ENCODE results near the gene UCHL1. TPM values are rescaled to one million over a fixed set of nuclear protein-coding genes. Genes with fewer than 3 reads are reported as not detected.
"Not testable (repeated sequence)": the region's sequence is repeated elsewhere in the genome, so short reads cannot be mapped to it uniquely, and the experiment has no call there.

Gene UCHL1
- total RNA-seq, 1 experiment from 2014 or later: not detected

DNA sequence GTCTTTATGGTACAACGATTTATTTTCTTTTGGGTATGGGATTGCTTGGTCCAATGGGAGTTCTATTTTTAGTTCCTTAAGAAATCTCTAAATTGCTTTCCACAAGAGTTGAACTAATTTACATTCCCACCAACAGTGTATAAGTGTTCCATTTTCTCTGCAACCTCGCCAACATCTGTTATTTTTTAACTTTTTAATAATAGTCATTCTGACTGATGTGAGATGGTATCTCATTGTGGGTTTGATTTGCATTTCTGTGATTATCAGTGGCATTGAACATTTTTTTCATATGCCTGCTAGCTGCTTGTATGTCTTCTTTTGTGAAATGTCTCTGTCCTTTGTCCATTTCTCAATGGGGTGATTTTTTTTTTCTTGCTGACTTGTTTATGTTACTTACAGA is 42.8 kb downstream of the UCHL1 start:
- Histone ChIP-seq H3K4me3 (ENCODE audit: low read length) (no peak overlapping the region), H2AFZ (ENCODE audit: low read length) (no peak overlapping the region), H3K27me3 (ENCODE audit: low read length) (no peaks in the 10 kb centered on the region), H3K79me2 (ENCODE audit: low read length) (no peaks in the 10 kb centered on the region), H3K9ac (ENCODE audit: low read length) (no peak overlapping the region), H3K27ac (ENCODE audit: low read length) (no peak overlapping the region), H3K4me1 (ENCODE audit: low read length) (no peaks in the 10 kb centered on the region), H3K9me3 (ENCODE audit: low read length) (no peaks in the 10 kb centered on the region; the same call in 1 of the 2 replicates), H3K9me2 (replicated peaks; ENCODE audit: insufficient read depth, low read length) (no peaks in the 10 kb centered on the region), H3K4me2 (ENCODE audit: low read depth, low read length, poor library complexity, severe bottlenecking) (no peak overlapping the region), H3K36me3 (ENCODE audit: insufficient read depth, low read length) (no peaks in the 10 kb centered on the region), H4K20me1 (ENCODE audit: insufficient read depth, low read depth, low read length) (no peaks in the 10 kb centered on the region)
- DNase-seq: no peak

DNA sequence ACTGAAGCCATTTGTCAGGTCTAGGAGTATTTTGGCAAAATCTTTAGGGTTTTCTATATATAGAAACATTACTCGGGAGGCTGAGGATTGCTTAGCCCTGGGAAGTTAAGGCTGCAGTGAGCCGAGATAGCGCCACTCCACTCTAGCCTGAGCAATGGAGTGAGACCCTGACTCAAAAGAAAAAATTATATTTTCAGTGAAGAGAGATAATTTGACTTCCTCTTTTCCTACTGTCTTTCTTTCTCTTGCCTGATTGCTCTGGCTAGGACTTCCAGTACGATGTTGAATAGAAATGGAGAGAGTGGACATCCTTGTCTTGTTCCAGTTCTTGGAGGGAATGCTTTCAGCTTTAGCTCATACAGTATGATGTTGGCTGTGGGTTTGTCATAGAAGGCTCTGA is 44.4 kb downstream of the UCHL1 start:
- H3K9me2 ChIP-seq (replicated peaks; ENCODE audit: insufficient read depth, low read length): no peaks in the 10 kb centered on the region
- H2AFZ ChIP-seq (ENCODE audit: low read length): no peak overlapping the region
- H3K79me2 ChIP-seq (ENCODE audit: low read length): no peaks in the 10 kb centered on the region
- no peaks in the 10 kb centered on the region for H3K4me1 ChIP-seq (ENCODE audit: low read length)
- H3K9me3 ChIP-seq (ENCODE audit: low read length): no peaks in the 10 kb centered on the region
- no peak for DNase-seq
- H3K9ac ChIP-seq (ENCODE audit: low read length): no peak overlapping the region
- no peak overlapping the region for H3K4me2 ChIP-seq (ENCODE audit: low read depth, low read length, poor library complexity, severe bottlenecking)
- no peak overlapping the region for H3K27ac ChIP-seq (ENCODE audit: low read length)
- H4K20me1 ChIP-seq (ENCODE audit: insufficient read depth, low read depth, low read length): no peaks in the 10 kb centered on the region
- H3K4me3 ChIP-seq (ENCODE audit: low read length): no peak overlapping the region
- H3K36me3 ChIP-seq (ENCODE audit: insufficient read depth, low read length): no peaks in the 10 kb centered on the region
- no peaks in the 10 kb centered on the region for H3K27me3 ChIP-seq (ENCODE audit: low read length)

DNA sequence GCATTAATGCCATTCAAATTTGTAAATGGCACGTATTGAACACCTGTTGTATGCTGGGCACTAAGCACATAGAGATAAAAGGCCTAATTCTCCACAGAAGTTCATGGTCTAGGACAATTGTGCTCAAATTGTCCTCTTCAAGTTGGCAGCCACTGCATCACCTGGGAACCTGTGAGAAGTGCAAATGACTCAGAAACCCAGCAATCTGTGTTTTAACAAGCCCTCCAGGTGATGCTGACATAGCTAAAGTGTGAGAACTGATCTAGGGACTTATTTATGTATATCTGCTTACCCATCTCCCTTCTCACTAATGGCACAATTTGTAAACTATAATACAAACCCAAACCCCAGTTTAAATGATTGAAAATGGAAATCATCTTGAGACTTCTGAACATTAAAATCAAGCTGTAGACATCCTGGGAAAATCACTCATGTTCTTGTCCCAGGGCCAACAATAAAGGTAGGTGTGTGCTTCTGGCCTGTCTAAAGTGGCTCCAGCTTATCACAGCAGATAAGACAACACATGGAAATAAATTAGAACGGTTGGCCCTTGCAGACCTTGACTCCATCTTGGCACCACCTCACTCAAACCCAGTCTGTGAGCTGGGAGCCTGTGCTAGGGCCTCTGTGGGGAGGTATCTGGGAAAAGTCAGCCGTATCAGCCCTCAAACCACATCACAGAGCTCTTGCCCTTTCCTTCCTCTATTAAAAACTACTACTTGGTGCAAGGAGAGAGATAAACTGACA is 46.8 kb downstream of the UCHL1 start:
- Histone ChIP-seq H3K4me3 (ENCODE audit: low read length) (no peak overlapping the region), H3K9me2 (replicated peaks; ENCODE audit: insufficient read depth, low read length) (no peaks in the 10 kb centered on the region), H3K27me3 (ENCODE audit: low read length) (no peaks in the 10 kb centered on the region), H3K4me1 (ENCODE audit: low read length) (no peaks in the 10 kb centered on the region), H3K27ac (ENCODE audit: low read length) (no peak overlapping the region), H2AFZ (ENCODE audit: low read length) (no peak overlapping the region), H3K4me2 (ENCODE audit: low read depth, low read length, poor library complexity, severe bottlenecking) (no peak overlapping the region), H3K9ac (ENCODE audit: low read length) (no peak overlapping the region), H4K20me1 (ENCODE audit: insufficient read depth, low read depth, low read length) (no peaks in the 10 kb centered on the region), H3K36me3 (ENCODE audit: insufficient read depth, low read length) (no peaks in the 10 kb centered on the region), H3K79me2 (ENCODE audit: low read length) (no peaks in the 10 kb centered on the region), H3K9me3 (ENCODE audit: low read length) (no peaks in the 10 kb centered on the region)
- DNase-seq: no peak

DNA sequence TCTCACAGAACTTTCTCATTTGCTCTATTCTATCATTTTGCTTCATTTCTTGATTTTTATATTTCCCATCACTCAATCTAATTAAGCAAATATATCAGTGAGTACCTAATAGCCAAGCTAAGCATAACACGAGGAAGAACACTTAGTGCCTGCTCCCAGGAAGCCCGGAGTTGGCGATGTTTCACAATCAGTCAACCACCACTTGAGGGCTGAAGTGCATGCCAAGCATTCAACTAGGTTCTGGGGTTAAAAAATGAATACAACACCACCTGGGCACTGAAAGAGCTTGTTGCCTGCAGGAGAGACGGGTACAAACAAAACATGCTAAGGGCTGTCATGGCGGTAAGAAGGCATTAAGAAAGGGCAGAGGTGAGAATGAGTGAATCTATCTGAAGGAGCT is 47.5 kb downstream of the UCHL1 start:
- no peak overlapping the region for H3K9ac ChIP-seq (ENCODE audit: low read length)
- no peak overlapping the region for H3K4me2 ChIP-seq (ENCODE audit: low read depth, low read length, poor library complexity, severe bottlenecking)

DNA sequence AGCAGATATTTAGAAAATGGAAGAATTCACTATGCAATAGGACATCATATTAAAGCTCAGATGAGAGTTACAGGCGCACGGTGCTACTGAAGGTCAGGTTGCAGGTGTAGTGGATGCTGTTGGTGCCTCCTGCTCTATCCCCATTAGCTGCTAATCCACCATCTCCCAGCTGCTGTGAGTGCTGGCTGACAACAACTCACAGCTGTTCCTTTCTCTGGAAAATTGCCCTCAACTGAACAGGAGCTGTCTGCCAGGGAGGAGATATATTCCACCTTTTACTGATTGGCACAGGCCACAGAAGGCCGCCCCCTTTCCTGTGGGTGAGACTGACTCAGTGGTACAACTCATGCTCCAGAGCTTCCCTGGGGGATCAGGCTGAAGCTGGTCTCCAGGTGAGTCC is 48.7 kb downstream of the UCHL1 start:
- Histone ChIP-seq H3K4me1 (ENCODE audit: low read length) (no peaks in the 10 kb centered on the region), H3K36me3 (ENCODE audit: insufficient read depth, low read length) (no peaks in the 10 kb centered on the region), H4K20me1 (ENCODE audit: insufficient read depth, low read depth, low read length) (no peaks in the 10 kb centered on the region), H3K27ac (ENCODE audit: low read length) (no peak overlapping the region), H2AFZ (ENCODE audit: low read length) (no peak overlapping the region), H3K4me2 (ENCODE audit: low read depth, low read length, poor library complexity, severe bottlenecking) (no peak overlapping the region), H3K9ac (ENCODE audit: low read length) (no peak overlapping the region), H3K9me3 (ENCODE audit: low read length) (no peaks in the 10 kb centered on the region), H3K27me3 (ENCODE audit: low read length) (no peaks in the 10 kb centered on the region), H3K4me3 (ENCODE audit: low read length) (no peak overlapping the region), H3K9me2 (replicated peaks; ENCODE audit: insufficient read depth, low read length) (no peaks in the 10 kb centered on the region), H3K79me2 (ENCODE audit: low read length) (no peaks in the 10 kb centered on the region)
- no peak for DNase-seq

More for the DNA sequence above, 47.5 kb downstream of the UCHL1 start:
- Histone ChIP-seq H3K27ac (ENCODE audit: low read length) (no peak overlapping the region), H3K4me3 (ENCODE audit: low read length) (no peak overlapping the region), H3K27me3 (ENCODE audit: low read length) (no peaks in the 10 kb centered on the region), H3K36me3 (ENCODE audit: insufficient read depth, low read length) (no peaks in the 10 kb centered on the region), H3K9me3 (ENCODE audit: low read length) (no peaks in the 10 kb centered on the region), H4K20me1 (ENCODE audit: insufficient read depth, low read depth, low read length) (no peaks in the 10 kb centered on the region), H2AFZ (ENCODE audit: low read length) (no peak overlapping the region), H3K9me2 (replicated peaks; ENCODE audit: insufficient read depth, low read length) (no peaks in the 10 kb centered on the region), H3K4me1 (ENCODE audit: low read length) (no peaks in the 10 kb centered on the region), H3K79me2 (ENCODE audit: low read length) (no peaks in the 10 kb centered on the region)
- no peak for DNase-seq

DNA sequence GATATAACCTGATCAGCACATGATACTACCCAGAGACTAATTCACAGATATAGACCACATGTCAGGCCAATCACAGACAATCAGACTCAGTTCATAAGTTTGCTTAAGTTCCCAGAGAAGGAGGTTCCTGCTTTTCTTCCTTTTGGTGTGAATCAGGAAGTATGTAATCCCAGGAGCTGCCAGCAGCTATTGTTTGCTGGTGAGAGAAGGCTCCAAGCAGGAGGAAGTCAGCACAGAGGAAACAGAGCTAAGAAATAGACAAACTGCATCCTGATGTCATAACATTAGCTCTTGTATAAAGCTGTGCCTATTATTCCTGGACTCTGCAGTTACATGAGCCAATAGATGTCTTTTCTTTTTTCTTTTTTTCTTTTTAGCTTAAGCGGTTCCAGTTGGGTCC is 50.9 kb downstream of the UCHL1 start:
- no peak for DNase-seq
- no peaks in the 10 kb centered on the region for H3K9me3 ChIP-seq (ENCODE audit: low read length)
- no peaks in the 10 kb centered on the region for H3K4me1 ChIP-seq (ENCODE audit: low read length)
- H3K4me3 ChIP-seq (ENCODE audit: low read length): no peak overlapping the region
- H3K9me2 ChIP-seq (replicated peaks; ENCODE audit: insufficient read depth, low read length): no peaks in the 10 kb centered on the region
- H3K36me3 ChIP-seq (ENCODE audit: insufficient read depth, low read length): no peaks in the 10 kb centered on the region
- H3K27me3 ChIP-seq (ENCODE audit: low read length): no peaks in the 10 kb centered on the region
- H3K79me2 ChIP-seq (ENCODE audit: low read length): no peaks in the 10 kb centered on the region
- H3K27ac ChIP-seq (ENCODE audit: low read length): no peak overlapping the region
- H3K9ac ChIP-seq (ENCODE audit: low read length): no peak overlapping the region
- no peaks in the 10 kb centered on the region for H4K20me1 ChIP-seq (ENCODE audit: insufficient read depth, low read depth, low read length)
- H2AFZ ChIP-seq (ENCODE audit: low read length): no peak overlapping the region
- H3K4me2 ChIP-seq (ENCODE audit: low read depth, low read length, poor library complexity, severe bottlenecking): no peak overlapping the region

DNA sequence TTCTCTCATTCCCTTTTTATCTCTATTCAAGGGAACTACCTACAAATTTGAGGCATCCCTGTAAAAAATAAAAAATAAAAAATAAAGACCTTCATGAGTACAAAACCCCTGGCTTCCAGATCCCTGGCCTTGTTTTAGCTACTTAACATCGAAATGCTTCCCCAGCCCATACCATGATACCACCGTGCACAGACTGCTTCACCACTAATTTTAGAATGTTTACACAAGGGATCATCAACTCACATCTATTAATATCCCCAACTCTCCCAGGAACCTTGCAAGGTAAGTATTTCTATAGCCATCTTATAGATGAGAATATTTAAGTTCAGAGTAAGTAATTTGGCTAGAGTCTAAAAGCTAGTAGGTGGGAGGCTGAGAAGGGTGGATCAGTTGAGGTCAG is 51.7 kb downstream of the UCHL1 start:
- H3K4me2 ChIP-seq (ENCODE audit: low read depth, low read length, poor library complexity, severe bottlenecking): no peak overlapping the region
- no peaks in the 10 kb centered on the region for H3K27me3 ChIP-seq (ENCODE audit: low read length)
- no peaks in the 10 kb centered on the region for H3K9me3 ChIP-seq (ENCODE audit: low read length)
- no peaks in the 10 kb centered on the region for H3K9me2 ChIP-seq (replicated peaks; ENCODE audit: insufficient read depth, low read length)
- no peaks in the 10 kb centered on the region for H3K36me3 ChIP-seq (ENCODE audit: insufficient read depth, low read length)
- no peak overlapping the region for H3K9ac ChIP-seq (ENCODE audit: low read length)
- no peaks in the 10 kb centered on the region for H3K79me2 ChIP-seq (ENCODE audit: low read length)
- H2AFZ ChIP-seq (ENCODE audit: low read length): no peak overlapping the region
- H3K4me1 ChIP-seq (ENCODE audit: low read length): no peaks in the 10 kb centered on the region
- DNase-seq: no peak
- no peak overlapping the region for H3K27ac ChIP-seq (ENCODE audit: low read length)
- no peak overlapping the region for H3K4me3 ChIP-seq (ENCODE audit: low read length)
- H4K20me1 ChIP-seq (ENCODE audit: insufficient read depth, low read depth, low read length): no peaks in the 10 kb centered on the region

DNA sequence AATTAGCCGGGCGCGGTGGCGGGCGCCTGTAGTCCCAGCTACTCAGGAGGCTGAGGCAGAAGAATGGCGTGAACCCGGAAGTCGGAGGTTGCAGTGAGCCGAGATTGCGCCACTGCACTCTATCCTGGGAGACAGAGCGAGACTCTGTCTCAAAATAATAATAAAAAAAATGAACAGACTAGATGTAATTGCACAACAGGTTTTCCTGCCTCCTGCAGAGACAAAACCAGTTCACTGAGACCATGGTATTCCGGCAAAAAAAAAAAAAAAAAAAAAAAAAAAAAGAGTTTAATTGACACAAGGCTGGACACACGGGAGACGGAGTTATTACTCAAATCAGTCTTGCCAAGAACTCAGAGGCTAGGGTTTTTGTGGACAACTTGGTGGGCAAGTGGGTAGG is 58.7 kb downstream of the UCHL1 start:
- not testable (repeated sequence) for H3K4me3 ChIP-seq (ENCODE audit: low read length); H3K9me3 ChIP-seq (ENCODE audit: low read length); H3K9me2 ChIP-seq (replicated peaks; ENCODE audit: insufficient read depth, low read length); H3K27me3 ChIP-seq (ENCODE audit: low read length); DNase-seq; H3K9ac ChIP-seq (ENCODE audit: low read length); H3K36me3 ChIP-seq (ENCODE audit: insufficient read depth, low read length); H3K4me1 ChIP-seq (ENCODE audit: low read length); H4K20me1 ChIP-seq (ENCODE audit: insufficient read depth, low read depth, low read length); H3K4me2 ChIP-seq (ENCODE audit: low read depth, low read length, poor library complexity, severe bottlenecking); H2AFZ ChIP-seq (ENCODE audit: low read length); H3K27ac ChIP-seq (ENCODE audit: low read length); H3K79me2 ChIP-seq (ENCODE audit: low read length)

Measured in Karpas-422 (cell line).